GM13977 (cell line): ENCODE results near the gene LRP1B.

Source experiments
- DNase-seq: peaks from one replicate; pipeline ENCODE4 v3.0.0; 2012; ENCODE audit warnings: low spot score
- CTCF ChIP-seq: IDR thresholded peaks from 2 replicates; pipeline ENCODE4 v1.5.1; 2012; ENCODE audit warnings: mild to moderate bottlenecking, control low read depth; ENCODE audit not compliant: insufficient read depth; ENCODE audit errors: extremely low read depth, missing control alignments
- in situ Hi-C: fragments of 300-500 bp; cut with MboI; formaldehyde crosslinking; loops from one replicate; pipeline ENCODE4 v1.12.0; 2022; ENCODE audit warnings: low sequenced_read_pairs, low pct_unique_long_range_greater_than_20kb, mixed read lengths, inconsistent platforms; ENCODE audit not compliant: unreplicated experiment

The LRP1B gene

GRCh38 chr2:141946016-141946415 is 184.8 kb downstream of the LRP1B start:
- no peak for TF ChIP-seq CTCF
- no peak for DNase-seq
- in situ Hi-C loops = no loop called here

- in situ Hi-C loops = no loop called here
- no peak for DNase-seq
- TF ChIP-seq CTCF = no peak
Observed at GRCh38 chr2:141943918-141944317, 186.9 kb downstream of the LRP1B start.

- in situ Hi-C loops = no loop called here
- TF ChIP-seq CTCF = peak; percentile 20
- DNase-seq = no peak
Observed at GRCh38 chr2:141942006-141942789, 188.6 kb downstream of the LRP1B start.

- no peak for DNase-seq
- in situ Hi-C loops = no loop called here
- no peak for TF ChIP-seq CTCF
Observed at GRCh38 chr2:141941210-141941714, 189.6 kb downstream of the LRP1B start.

GRCh38 chr2:141940709-141941108 is 190.1 kb downstream of the LRP1B start:
- in situ Hi-C loops = no loop called here
- no peak for TF ChIP-seq CTCF
- DNase-seq = no peak

- in situ Hi-C loops = no loop called here
- no peak for DNase-seq
- no peak for TF ChIP-seq CTCF
Observed at GRCh38 chr2:141933226-141933625, 197.6 kb downstream of the LRP1B start.

- TF ChIP-seq CTCF = no peak
Observed at GRCh38 chr2:141932261-141932660, 198.6 kb downstream of the LRP1B start.

More at GRCh38 chr2:141932261-141932660, 198.6 kb downstream of the LRP1B start:
- in situ Hi-C loops = no loop called here
- no peak for DNase-seq
